HCT116 (cell line): ENCODE data around the gene TENM4. TPM values are rescaled to one million over a fixed set of nuclear protein-coding genes. Genes with fewer than 3 reads are reported as not detected.

Source experiments
- ATAC-seq: fragments of 200-7000 bp; cut with Tn5 transposase; 2 replicates; pipeline ENCODE4 v1.9.1; 2020; ENCODE audit warnings: mild to moderate bottlenecking, moderate library complexity
- BruUV-seq: library from RNA; stranded (reverse); fragments of 400-500 nt; replicated peaks from 2 replicates; lab custom pipeline; 2021; lab: Mats Ljungman, UMichigan
- CTCF ChIA-PET: fragments of 300-600 bp; sonication (Branson Sonifier 250); formaldehyde crosslinking; loops from one replicate; lab custom pipeline; 2021; ENCODE audit warnings: antibody characterized with exemption; lab: Charles Lee
- POLR2A ChIA-PET: fragments of 300-600, 350-600 bp; sonication (Branson Sonifier 250); formaldehyde crosslinking; loops from one replicate; lab custom pipeline; 2021; ENCODE audit warnings: antibody characterized with exemption; lab: Charles Lee
- RAD21 ChIA-PET, 2 experiments: fragments of 300-600 bp; sonication (Branson Sonifier 250); formaldehyde crosslinking; loops; one replicate each; lab custom pipeline; 2023; ENCODE audit warnings: low total read pairs in 2 of 2; ENCODE audit not compliant: uncharacterized antibody in 2 of 2, unreplicated experiment in 2 of 2, low non-redundant PET in 1 of 2; lab: Charles Lee
- DNase-seq: peaks from one replicate; pipeline ENCODE4 v3.0.0-alpha.2; 2010; ENCODE audit warnings: low read depth, low spot score
- H2AFZ ChIP-seq: fragments of 200-600 bp; shearing (Covaris generic), sonication (generic); 2 replicates; pipeline ENCODE4 v1.6.1; 2017; ENCODE audit warnings: low read depth, mixed run types, mixed read lengths, antibody characterized with exemption, low read length; ENCODE audit not compliant: poor library complexity, severe bottlenecking
- H3K27ac ChIP-seq: 2 replicates; pipeline ENCODE4 v1.5.1; 2012; ENCODE audit warnings: low read depth, low read length
- H3K27me3 ChIP-seq: fragments of 200-600 bp; sonication (generic); 2 replicates; pipeline ENCODE4 v1.6.1; 2016; ENCODE audit warnings: mixed run types, low read length, mixed read lengths; ENCODE audit not compliant: insufficient read depth
- H3K36me3 ChIP-seq, 2 experiments: fragments of 200-500 bp in 1 of 2; fragments of 200-600 bp in 1 of 2; sonication (Bioruptor generic) in 1 of 2; sonication (generic) in 1 of 2; 2 replicates each; pipeline versions ENCODE4 v1.5.1 to v1.6.1; 2014 to 2016; ENCODE audit warnings: low read length in 2 of 2, inconsistent platforms in 1 of 2, mixed read lengths in 1 of 2, mixed run types in 1 of 2; ENCODE audit not compliant: insufficient read depth in 2 of 2, control insufficient read depth in 1 of 2
- H3K4me1 ChIP-seq, 2 experiments: fragments of 200-600 bp in 1 of 2; sonication (generic) in 1 of 2; 2 replicates each; pipeline versions ENCODE4 v1.5.1 to v1.6.1; 2012 to 2017; ENCODE audit warnings: low read length in 2 of 2, inconsistent platforms in 1 of 2, mild to moderate bottlenecking in 1 of 2, mixed read lengths in 1 of 2, mixed run types in 1 of 2, moderate library complexity in 1 of 2; ENCODE audit not compliant: insufficient read depth in 2 of 2, control insufficient read depth in 1 of 2
- H3K4me2 ChIP-seq: fragments of 200-600 bp; sonication (generic); 2 replicates; pipeline ENCODE4 v1.6.1; 2017; ENCODE audit warnings: mixed run types, low read length, mixed read lengths
- H3K4me3 ChIP-seq, 2 experiments: fragments of 200-600 bp in 1 of 2; sonication (generic) in 1 of 2; replicated peaks in 1 of 2; 2 replicates each; pipeline ENCODE4 v1.5.1; 2011 to 2016; ENCODE audit warnings: low read length in 2 of 2, control low read depth in 1 of 2, low read depth in 1 of 2, mild to moderate bottlenecking in 1 of 2, mixed read lengths in 1 of 2, mixed run types in 1 of 2
- H3K79me2 ChIP-seq: fragments of 200-600 bp; sonication (generic); 2 replicates; pipeline ENCODE4 v1.6.1; 2017; ENCODE audit warnings: mild to moderate bottlenecking, mixed run types, low read length, moderate library complexity, mixed read lengths; ENCODE audit not compliant: insufficient read depth
- H3K9ac ChIP-seq: fragments of 200-600 bp; sonication (generic); 2 replicates; pipeline ENCODE4 v1.6.1; 2016; ENCODE audit warnings: low read length, mixed read lengths
- H3K9me2 ChIP-seq: fragments of 200-600 bp; sonication (generic), shearing (Covaris generic); 2 replicates; pipeline ENCODE4 v1.6.1; 2017; ENCODE audit warnings: mixed run types, mild to moderate bottlenecking, moderate library complexity; ENCODE audit not compliant: insufficient read depth
- H3K9me3 ChIP-seq, 2 experiments: fragments of 200-500 bp in 1 of 2; fragments of 200-600 bp in 1 of 2; sonication (Bioruptor generic) in 1 of 2; sonication (generic) in 1 of 2; 2 replicates each; pipeline ENCODE4 v1.6.1; 2014 to 2017; ENCODE audit warnings: low read length in 2 of 2, mixed read lengths in 2 of 2, inconsistent platforms in 1 of 2, low read depth in 1 of 2, mild to moderate bottlenecking in 1 of 2, mixed run types in 1 of 2, moderate library complexity in 1 of 2; ENCODE audit not compliant: control insufficient read depth in 1 of 2, insufficient read depth in 1 of 2
- H4K20me1 ChIP-seq: fragments of 200-600 bp; sonication (generic), shearing (Covaris generic); 2 replicates; pipeline ENCODE4 v1.6.1; 2017; ENCODE audit warnings: mixed run types, mild to moderate bottlenecking, moderate library complexity; ENCODE audit not compliant: insufficient read depth
- CBX3 ChIP-seq: IDR thresholded peaks from 2 replicates; pipeline ENCODE4 v1.6.1; 2012; ENCODE audit warnings: low read depth
- CEBPB ChIP-seq: IDR thresholded peaks from 2 replicates; pipeline ENCODE4 v1.6.1; 2012; ENCODE audit warnings: low read depth
- ELF1 ChIP-seq: IDR thresholded peaks from 2 replicates; pipeline ENCODE4 v1.6.1; 2012; ENCODE audit warnings: low read depth, borderline replicate concordance
- EZH2 ChIP-seq: fragments of 200-600 bp; sonication (generic); IDR thresholded peaks from 2 replicates; pipeline ENCODE4 v1.6.1; 2017; ENCODE audit warnings: antibody characterized with exemption, mixed run types
- EZH2phosphoT487 ChIP-seq: fragments of 200-600 bp; IDR thresholded peaks from 2 replicates; pipeline ENCODE4 v1.6.1; 2018; ENCODE audit warnings: antibody characterized with exemption, borderline replicate concordance
- FOSL1 ChIP-seq: IDR thresholded peaks from 2 replicates; pipeline ENCODE4 v1.6.1; 2012; ENCODE audit warnings: low read depth
- POLR2A ChIP-seq: IDR thresholded peaks from 2 replicates; pipeline ENCODE4 v1.7.0; 2011; ENCODE audit warnings: borderline replicate concordance; ENCODE audit not compliant: insufficient read depth, insufficient read length; ENCODE audit errors: extremely low read depth
- POLR2AphosphoS5 ChIP-seq: IDR thresholded peaks from 2 replicates; pipeline ENCODE4 v1.6.1; 2011; ENCODE audit warnings: mild to moderate bottlenecking, low read depth, low read length, moderate library complexity
- RAD21 ChIP-seq: IDR thresholded peaks from 2 replicates; pipeline ENCODE4 v1.6.1; 2012; ENCODE audit warnings: low read depth, mild to moderate bottlenecking
- SIN3A ChIP-seq: IDR thresholded peaks from 2 replicates; pipeline ENCODE4 v1.6.1; 2012; ENCODE audit warnings: low read depth
- SP1 ChIP-seq: IDR thresholded peaks from 2 replicates; pipeline ENCODE4 v1.6.1; 2012; ENCODE audit warnings: low read depth
- SRF ChIP-seq: IDR thresholded peaks from 2 replicates; pipeline ENCODE4 v1.6.1; 2012; ENCODE audit warnings: low read depth
- TCF7L2 ChIP-seq: IDR thresholded peaks from 2 replicates; pipeline ENCODE4 v1.7.0; 2011; ENCODE audit warnings: borderline replicate concordance, inconsistent platforms; ENCODE audit not compliant: insufficient read depth, insufficient read length; ENCODE audit errors: extremely low read depth
- ZNF274 ChIP-seq: fragments of 200-500 bp; sonication (Bioruptor generic); IDR thresholded peaks from 2 replicates; pipeline ENCODE4 v1.6.1; 2014; ENCODE audit warnings: mild to moderate bottlenecking, low read depth, low read length, inconsistent platforms
- intact Hi-C: fragments of 100-400 bp; cut with micrococcal nuclease; formaldehyde crosslinking; loops from 2 replicates; pipeline ENCODE4 v1.10.0; 2022
- total RNA-seq: library from RNA; stranded (reverse); gene quantifications from one replicate; pipeline ENCODE4 v1.2.1, GENCODE V29; 2021; ENCODE audit not compliant: unreplicated experiment
- TF ChIP-seq, protein P1 (sequence below): IDR thresholded peaks from 2 replicates; pipeline ENCODE4 v1.6.1; 2012; ENCODE audit warnings: low read depth
- TF ChIP-seq, protein P2 (sequence below), 3 experiments: fragments of 200-600 bp in 1 of 3; sonication (generic) in 1 of 3; IDR thresholded peaks in 2 of 3; conservative IDR thresholded peaks in 1 of 3; 2 replicates each; pipeline ENCODE4 v1.5.1; 2012 to 2017; ENCODE audit warnings: low read depth in 2 of 3, low read length in 2 of 3, antibody characterized with exemption in 1 of 3, borderline replicate concordance in 1 of 3, control low read depth in 1 of 3, mild to moderate bottlenecking in 1 of 3, mixed read lengths in 1 of 3, mixed run types in 1 of 3, moderate library complexity in 1 of 3; ENCODE audit not compliant: insufficient read depth in 1 of 3
- TF ChIP-seq, protein P3 (sequence below): IDR thresholded peaks from 2 replicates; pipeline ENCODE4 v1.6.1; 2012

TENM4 gene
- total RNA-seq, 1 experiment from 2014 or later = 0.05 TPM

DNA sequence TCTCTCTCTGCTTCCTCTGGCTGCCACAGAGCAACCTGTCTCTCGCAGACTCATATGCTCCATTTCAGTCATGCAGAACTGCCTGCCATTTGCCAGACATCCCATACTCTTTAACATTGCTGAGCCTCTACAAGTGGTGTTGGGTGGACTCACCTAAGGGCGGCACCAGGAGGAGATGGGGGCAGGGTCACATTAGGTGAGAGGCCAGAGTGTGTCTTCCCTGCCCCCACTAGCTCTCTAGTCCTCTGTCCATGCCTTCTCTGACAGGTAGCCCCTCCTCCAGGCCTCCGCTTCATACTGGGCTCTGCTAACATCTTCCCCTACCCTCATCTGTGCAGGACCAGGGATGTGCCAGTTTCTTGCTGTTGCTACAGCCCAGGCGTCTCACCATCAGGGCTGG is 366.3 kb downstream of the TENM4 start (continued):
- TF ChIP-seq, protein P1, sequence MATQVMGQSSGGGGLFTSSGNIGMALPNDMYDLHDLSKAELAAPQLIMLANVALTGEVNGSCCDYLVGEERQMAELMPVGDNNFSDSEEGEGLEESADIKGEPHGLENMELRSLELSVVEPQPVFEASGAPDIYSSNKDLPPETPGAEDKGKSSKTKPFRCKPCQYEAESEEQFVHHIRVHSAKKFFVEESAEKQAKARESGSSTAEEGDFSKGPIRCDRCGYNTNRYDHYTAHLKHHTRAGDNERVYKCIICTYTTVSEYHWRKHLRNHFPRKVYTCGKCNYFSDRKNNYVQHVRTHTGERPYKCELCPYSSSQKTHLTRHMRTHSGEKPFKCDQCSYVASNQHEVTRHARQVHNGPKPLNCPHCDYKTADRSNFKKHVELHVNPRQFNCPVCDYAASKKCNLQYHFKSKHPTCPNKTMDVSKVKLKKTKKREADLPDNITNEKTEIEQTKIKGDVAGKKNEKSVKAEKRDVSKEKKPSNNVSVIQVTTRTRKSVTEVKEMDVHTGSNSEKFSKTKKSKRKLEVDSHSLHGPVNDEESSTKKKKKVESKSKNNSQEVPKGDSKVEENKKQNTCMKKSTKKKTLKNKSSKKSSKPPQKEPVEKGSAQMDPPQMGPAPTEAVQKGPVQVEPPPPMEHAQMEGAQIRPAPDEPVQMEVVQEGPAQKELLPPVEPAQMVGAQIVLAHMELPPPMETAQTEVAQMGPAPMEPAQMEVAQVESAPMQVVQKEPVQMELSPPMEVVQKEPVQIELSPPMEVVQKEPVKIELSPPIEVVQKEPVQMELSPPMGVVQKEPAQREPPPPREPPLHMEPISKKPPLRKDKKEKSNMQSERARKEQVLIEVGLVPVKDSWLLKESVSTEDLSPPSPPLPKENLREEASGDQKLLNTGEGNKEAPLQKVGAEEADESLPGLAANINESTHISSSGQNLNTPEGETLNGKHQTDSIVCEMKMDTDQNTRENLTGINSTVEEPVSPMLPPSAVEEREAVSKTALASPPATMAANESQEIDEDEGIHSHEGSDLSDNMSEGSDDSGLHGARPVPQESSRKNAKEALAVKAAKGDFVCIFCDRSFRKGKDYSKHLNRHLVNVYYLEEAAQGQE = no peak
- no peak for TF ChIP-seq EZH2
- TF ChIP-seq SRF = no peak
- TF ChIP-seq, protein P2, sequence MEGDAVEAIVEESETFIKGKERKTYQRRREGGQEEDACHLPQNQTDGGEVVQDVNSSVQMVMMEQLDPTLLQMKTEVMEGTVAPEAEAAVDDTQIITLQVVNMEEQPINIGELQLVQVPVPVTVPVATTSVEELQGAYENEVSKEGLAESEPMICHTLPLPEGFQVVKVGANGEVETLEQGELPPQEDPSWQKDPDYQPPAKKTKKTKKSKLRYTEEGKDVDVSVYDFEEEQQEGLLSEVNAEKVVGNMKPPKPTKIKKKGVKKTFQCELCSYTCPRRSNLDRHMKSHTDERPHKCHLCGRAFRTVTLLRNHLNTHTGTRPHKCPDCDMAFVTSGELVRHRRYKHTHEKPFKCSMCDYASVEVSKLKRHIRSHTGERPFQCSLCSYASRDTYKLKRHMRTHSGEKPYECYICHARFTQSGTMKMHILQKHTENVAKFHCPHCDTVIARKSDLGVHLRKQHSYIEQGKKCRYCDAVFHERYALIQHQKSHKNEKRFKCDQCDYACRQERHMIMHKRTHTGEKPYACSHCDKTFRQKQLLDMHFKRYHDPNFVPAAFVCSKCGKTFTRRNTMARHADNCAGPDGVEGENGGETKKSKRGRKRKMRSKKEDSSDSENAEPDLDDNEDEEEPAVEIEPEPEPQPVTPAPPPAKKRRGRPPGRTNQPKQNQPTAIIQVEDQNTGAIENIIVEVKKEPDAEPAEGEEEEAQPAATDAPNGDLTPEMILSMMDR (IDR thresholded peaks at IDR 0.05 in 2 of 3, conservative IDR thresholded peaks at IDR 0.05 in 1 of 3; ENCODE audit: borderline replicate concordance in 1 of 3, insufficient read depth in 1 of 3, low read depth in 2 of 3, low read length in 2 of 3) = no peak
- TF ChIP-seq, protein P3, sequence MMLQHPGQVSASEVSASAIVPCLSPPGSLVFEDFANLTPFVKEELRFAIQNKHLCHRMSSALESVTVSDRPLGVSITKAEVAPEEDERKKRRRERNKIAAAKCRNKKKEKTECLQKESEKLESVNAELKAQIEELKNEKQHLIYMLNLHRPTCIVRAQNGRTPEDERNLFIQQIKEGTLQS = no peak
- TF ChIP-seq FOSL1 = no peak
- TF ChIP-seq SP1 = no peak
- TF ChIP-seq RAD21 = no peak

DNA sequence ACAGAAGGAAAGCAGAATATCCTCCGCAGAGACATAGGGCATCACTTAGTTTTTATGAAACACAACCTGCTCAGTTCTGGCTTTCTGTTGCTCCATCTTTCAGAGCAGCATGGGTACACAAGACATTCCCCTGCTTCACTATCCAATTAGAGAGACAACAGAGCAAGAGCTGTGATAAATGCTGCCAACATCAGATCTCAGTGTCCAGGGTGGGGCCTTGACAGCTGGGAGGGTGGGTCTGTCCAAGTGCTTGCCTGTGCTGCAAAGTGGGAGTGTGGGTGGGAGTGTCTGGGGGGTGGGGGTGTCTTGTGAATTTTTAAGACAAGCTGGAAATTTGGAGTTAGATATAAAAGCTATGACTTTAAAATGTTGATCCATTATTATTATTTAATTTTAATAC is 369.6 kb downstream of the TENM4 start:
- Histone ChIP-seq H3K36me3 (no peaks in the 10 kb centered on the region), H3K79me2 (no peaks in the 10 kb centered on the region), H3K9me2 (no peaks in the 10 kb centered on the region), H3K9me3 (no peaks in the 10 kb centered on the region), H3K4me3 (no peak overlapping the region), H3K4me1 (no peaks in the 10 kb centered on the region), H3K27ac (no peak overlapping the region), H3K27me3 (peaks cover 5% of the 10 kb centered on the region; the same call in 1 of the 2 replicates), H4K20me1 (no peaks in the 10 kb centered on the region), H3K9ac (no peak overlapping the region), H2AFZ (no peak overlapping the region), H3K4me2 (no peak overlapping the region)
- intact Hi-C loops = no loop called here
- ChIA-PET CTCF (interaction anchor here (1.5 kb wide), 1 partner anchor 29 kb away, joined by 4 read pairs; no protein-coding TSS in a partner anchor), RAD21 (no interaction called here), POLR2A (no interaction called here)
- no TSS peak for BruUV-seq
- no peak for DNase-seq
- no peak for ATAC-seq
- TF ChIP-seq, protein P1 = no peak
- no peak for TF ChIP-seq ELF1
- no peak for TF ChIP-seq CBX3
- no peak for TF ChIP-seq EZH2phosphoT487
- no peak for TF ChIP-seq EZH2
- TF ChIP-seq POLR2A = no peak
- TF ChIP-seq TCF7L2 = no peak
- TF ChIP-seq POLR2AphosphoS5 = no peak
- no peak for TF ChIP-seq RAD21
- no peak for TF ChIP-seq FOSL1
- TF ChIP-seq CEBPB = no peak
- TF ChIP-seq SP1 = no peak
- no peak for TF ChIP-seq SIN3A
- TF ChIP-seq ZNF274 = no peak
